H1 (cell line): Measurements from ENCODE around the gene PA2G4. TPM values are rescaled to one million over a fixed set of nuclear protein-coding genes. Genes with fewer than 3 reads are reported as not detected.

Source experiments
- CTCF ChIA-PET: fragments of 300-600 bp; sonication (Branson Sonifier 250); formaldehyde crosslinking; loops from one replicate; lab custom pipeline; 2021; ENCODE audit not compliant: partially characterized antibody; lab: Charles Lee
- POLR2A ChIA-PET: fragments of 300-600 bp; sonication (Branson Sonifier 250); formaldehyde crosslinking; loops from one replicate; lab custom pipeline; 2021; ENCODE audit warnings: inconsistent platforms; ENCODE audit not compliant: partially characterized antibody; lab: Charles Lee
- DNase-seq, 2 experiments: peaks; one replicate each; pipeline versions ENCODE4 v3.0.0 to v3.0.0-alpha.2; 2010 to 2022; ENCODE audit warnings: low spot score in 2 of 2, low read depth in 1 of 2, mixed read lengths in 1 of 2
- FAIRE-seq: peaks from 2 replicates; lab custom pipeline; 2011; peaks lifted over from hg19 to GRCh38; lab: Jason Lieb, UNC
- H2AFZ ChIP-seq: 2 replicates; pipeline ENCODE4 v1.8.1; 2012; ENCODE audit warnings: low read length, inconsistent platforms
- H2AK5ac ChIP-seq: 2 replicates; pipeline ENCODE4 v1.6.1; 2013; ENCODE audit warnings: low read depth, low read length
- H2BK120ac ChIP-seq: replicated peaks from 2 replicates; pipeline ENCODE3; 2013; ENCODE audit warnings: low read depth, low read length, inconsistent platforms
- H2BK12ac ChIP-seq: 2 replicates; pipeline ENCODE4 v1.6.1; 2013; ENCODE audit warnings: low read depth, low read length
- H2BK15ac ChIP-seq: 2 replicates; pipeline ENCODE4 v1.6.1; 2013; ENCODE audit warnings: low read length
- H2BK20ac ChIP-seq: 2 replicates; pipeline ENCODE4 v1.6.1; 2013; ENCODE audit warnings: low read length
- H2BK5ac ChIP-seq: 2 replicates; pipeline ENCODE4 v1.6.1; 2013; ENCODE audit warnings: low read depth, low read length
- H3K14ac ChIP-seq: 2 replicates; pipeline ENCODE4 v1.6.1; 2013; ENCODE audit warnings: inconsistent platforms; ENCODE audit not compliant: insufficient read length
- H3K18ac ChIP-seq: 2 replicates; pipeline ENCODE4 v1.6.1; 2013; ENCODE audit warnings: low read length; ENCODE audit errors: extremely low read depth
- H3K23ac ChIP-seq: 2 replicates; pipeline ENCODE4 v1.6.1; 2013; ENCODE audit warnings: inconsistent platforms; ENCODE audit not compliant: insufficient read length
- H3K23me2 ChIP-seq: 2 replicates; pipeline ENCODE4 v1.6.1; 2013; ENCODE audit warnings: low read depth, low read length
- H3K27ac ChIP-seq: 2 replicates; pipeline ENCODE4 v1.6.1; 2011; ENCODE audit warnings: low read depth, low read length, inconsistent platforms
- H3K27me3 ChIP-seq, 4 experiments: replicated peaks in 1 of 4; 1 replicate in 1 of 4; 2 replicates in 3 of 4; pipeline versions ENCODE4 v1.6.1 to v1.8.1; 2011 to 2013; ENCODE audit warnings: low read length in 3 of 4, mild to moderate bottlenecking in 3 of 4, inconsistent platforms in 2 of 4, mixed read lengths in 2 of 4, moderate library complexity in 1 of 4; ENCODE audit not compliant: control insufficient read depth in 3 of 4, insufficient read depth in 3 of 4; ENCODE audit errors: extremely low read depth in 1 of 4
- H3K36me3 ChIP-seq, 4 experiments: 2 replicates each; pipeline versions ENCODE4 v1.6.1 to v1.8.1; 2011 to 2013; ENCODE audit warnings: mild to moderate bottlenecking in 4 of 4, low read length in 3 of 4, moderate library complexity in 2 of 4, control low read depth in 1 of 4, inconsistent platforms in 1 of 4; ENCODE audit not compliant: insufficient read depth in 4 of 4, control insufficient read depth in 2 of 4
- H3K4ac ChIP-seq: replicated peaks from 2 replicates; pipeline ENCODE3; 2013; ENCODE audit warnings: low read length, low read depth, mixed read lengths, inconsistent platforms; ENCODE audit not compliant: insufficient read length
- H3K4me1 ChIP-seq, 4 experiments: replicated peaks in 1 of 4; 1 replicate in 1 of 4; 2 replicates in 3 of 4; pipeline versions ENCODE4 v1.6.1 to v1.8.1; 2011 to 2013; ENCODE audit warnings: low read length in 3 of 4, inconsistent platforms in 2 of 4, mixed read lengths in 1 of 4; ENCODE audit not compliant: insufficient read depth in 4 of 4, control insufficient read depth in 3 of 4
- H3K4me2 ChIP-seq, 2 experiments: 2 replicates each; pipeline versions ENCODE4 v1.6.1 to v1.8.1; 2011 to 2013; ENCODE audit warnings: low read depth in 2 of 2, low read length in 2 of 2, control low read depth in 1 of 2, inconsistent platforms in 1 of 2, mild to moderate bottlenecking in 1 of 2; ENCODE audit not compliant: insufficient read depth in 1 of 2
- H3K4me3 ChIP-seq, 4 experiments: fragments of 200-600, 300-600 bp in 1 of 4; sonication (generic), shearing (Covaris generic), sonication (Bioruptor Twin) in 1 of 4; 2 replicates each; pipeline versions ENCODE4 v1.5.1 to v1.8.1; 2011 to 2016; ENCODE audit warnings: low read length in 4 of 4, low read depth in 3 of 4, control low read depth in 2 of 4, inconsistent platforms in 2 of 4, mild to moderate bottlenecking in 2 of 4, mixed read lengths in 1 of 4, moderate library complexity in 1 of 4; ENCODE audit not compliant: insufficient read depth in 2 of 4; ENCODE audit errors: extremely low read depth in 1 of 4
- H3K56ac ChIP-seq: replicated peaks from 2 replicates; pipeline ENCODE3; 2013; ENCODE audit warnings: low read depth, mild to moderate bottlenecking, mixed read lengths, low read length, inconsistent platforms; ENCODE audit not compliant: insufficient read length
- H3K79me1 ChIP-seq: 2 replicates; pipeline ENCODE4 v1.6.1; 2013; ENCODE audit warnings: low read depth, low read length, control low read depth
- H3K79me2 ChIP-seq, 2 experiments: 2 replicates each; pipeline versions ENCODE4 v1.6.1 to v1.8.1; 2012 to 2013; ENCODE audit warnings: low read length in 2 of 2, mild to moderate bottlenecking in 2 of 2, inconsistent platforms in 1 of 2; ENCODE audit not compliant: insufficient read depth in 2 of 2, control insufficient read depth in 1 of 2
- H3K9ac ChIP-seq, 4 experiments: replicated peaks in 1 of 4; 1 replicate in 1 of 4; 2 replicates in 3 of 4; pipeline versions ENCODE4 v1.6.1 to v1.8.1; 2011 to 2013; ENCODE audit warnings: low read depth in 3 of 4, low read length in 3 of 4, control low read depth in 2 of 4, mild to moderate bottlenecking in 2 of 4, moderate library complexity in 2 of 4, inconsistent platforms in 1 of 4; ENCODE audit errors: extremely low read depth in 1 of 4
- H3K9me3 ChIP-seq, 2 experiments: 2 replicates each; pipeline versions ENCODE4 v1.6.1 to v1.8.1; 2012 to 2013; ENCODE audit warnings: mild to moderate bottlenecking in 2 of 2, moderate library complexity in 2 of 2, control low read depth in 1 of 2, inconsistent platforms in 1 of 2, low read depth in 1 of 2, low read length in 1 of 2, mixed read lengths in 1 of 2; ENCODE audit not compliant: insufficient read depth in 2 of 2
- H4K20me1 ChIP-seq, 2 experiments: replicated peaks in 1 of 2; 2 replicates each; pipeline versions ENCODE3 to v1.8.1; 2011 to 2013; ENCODE audit warnings: inconsistent platforms in 2 of 2, low read length in 2 of 2, mild to moderate bottlenecking in 1 of 2; ENCODE audit not compliant: insufficient read depth in 2 of 2, control insufficient read depth in 1 of 2
- H4K5ac ChIP-seq: 2 replicates; pipeline ENCODE4 v1.6.1; 2013; ENCODE audit warnings: low read length, low read depth, mixed read lengths, inconsistent platforms; ENCODE audit not compliant: insufficient read length
- H4K8ac ChIP-seq: 2 replicates; pipeline ENCODE4 v1.8.0; 2013; ENCODE audit warnings: mild to moderate bottlenecking, moderate library complexity, low read length, inconsistent platforms; ENCODE audit not compliant: insufficient read depth; ENCODE audit errors: extremely low read depth
- H4K91ac ChIP-seq: replicated peaks from 2 replicates; pipeline ENCODE3; 2013; ENCODE audit warnings: low read length, mixed read lengths, inconsistent platforms; ENCODE audit not compliant: insufficient read length
- ASH2L ChIP-seq: fragments of 200-600, 300-600 bp; sonication (generic); IDR thresholded peaks from one replicate; pipeline ENCODE4 v1.7.1; 2017; ENCODE audit warnings: low read length
- CBX5 ChIP-seq: fragments of 300-800, 300-1000 bp; sonication (generic); IDR thresholded peaks from 2 replicates; pipeline ENCODE4 v1.7.1; 2016; ENCODE audit warnings: antibody characterized with exemption, low read length, low read depth
- CEBPB ChIP-seq: IDR thresholded peaks from 2 replicates; pipeline ENCODE4 v1.6.1; 2012; ENCODE audit warnings: low read depth, low read length
- CHD2 ChIP-seq: IDR thresholded peaks from 2 replicates; pipeline ENCODE4 v1.6.1; 2012; ENCODE audit warnings: low read length, improper control_type of control experiment
- EGR1 ChIP-seq: IDR thresholded peaks from 2 replicates; pipeline ENCODE4 v1.6.1; 2011; ENCODE audit warnings: low read depth, low read length, borderline replicate concordance
- KDM1A ChIP-seq: fragments of 200-600, 300-600 bp; sonication (generic); IDR thresholded peaks from 2 replicates; pipeline ENCODE4 v1.7.1; 2016; ENCODE audit warnings: mild to moderate bottlenecking, low read length, borderline replicate concordance
- NANOG ChIP-seq: IDR thresholded peaks from 2 replicates; pipeline ENCODE4 v1.6.1; 2011; ENCODE audit warnings: low read length, low read depth, mild to moderate bottlenecking, inconsistent platforms; ENCODE audit not compliant: insufficient read depth, poor library complexity, severe bottlenecking
- NRF1 ChIP-seq: IDR thresholded peaks from 2 replicates; pipeline ENCODE4 v1.6.1; 2011; ENCODE audit warnings: mild to moderate bottlenecking, low read depth, low read length, improper control_type of control experiment
- PHF8 ChIP-seq: fragments of 200-600 bp; sonication (generic); conservative IDR thresholded peaks from 2 replicates; pipeline ENCODE4 v1.7.1; 2012; ENCODE audit warnings: low read depth, mild to moderate bottlenecking, inconsistent platforms, low read length, moderate library complexity
- RNF2 ChIP-seq: fragments of 200-900, 300-1000 bp; sonication (generic); IDR thresholded peaks from 2 replicates; pipeline ENCODE4 v1.7.1; 2016; ENCODE audit warnings: borderline replicate concordance, low read depth, mild to moderate bottlenecking, antibody characterized with exemption, low read length; ENCODE audit not compliant: poor library complexity, severe bottlenecking; ENCODE audit errors: missing control alignments
- SIN3A ChIP-seq, 2 experiments: IDR thresholded peaks in 1 of 2; conservative IDR thresholded peaks in 1 of 2; 2 replicates each; pipeline ENCODE4 v1.6.1; 2011 to 2012; ENCODE audit warnings: low read length in 2 of 2, improper control_type of control experiment in 1 of 2, low read depth in 1 of 2, mild to moderate bottlenecking in 1 of 2
- TCF12 ChIP-seq: IDR thresholded peaks from 2 replicates; pipeline ENCODE4 v1.6.1; 2011; ENCODE audit warnings: low read depth, mild to moderate bottlenecking, low read length
- WGBS, 2 experiments: shearing (Covaris generic) in 1 of 2; methylation state at CpG; one replicate each; pipeline versions ENCODE4 v1.1.6 to v1.1.7; 2013 to 2015; ENCODE audit warnings: low lambda C conversion rate in 2 of 2, mixed read lengths in 2 of 2, inconsistent platforms in 1 of 2, low coverage in 1 of 2, missing lambda C conversion rate in 1 of 2; ENCODE audit not compliant: insufficient replicate concordance in 2 of 2, insufficient coverage in 1 of 2, insufficient read length in 1 of 2; ENCODE audit errors: extremely low coverage in 1 of 2, missing lambda C conversion rate in 1 of 2; 5-methylcytosine and 5-hydroxymethylcytosine counted together
- polyA plus RNA-seq, 7 experiments: library from polyadenylated mRNA; depleted of rRNA in 3 of 7; stranded (reverse) in 5 of 7; unstranded in 2 of 7; fragments of >200 nt in 5 of 7; fragments of 200-250 nt in 2 of 7; gene quantifications; 1 replicate in 5 of 7; 2 replicates in 1 of 7; 4 replicates in 1 of 7; pipeline versions ENCODE4 v1.2.1 to v1.2.3, GENCODE V29; 2011 to 2013; ENCODE audit warnings: missing spikeins in 2 of 7, mixed read lengths in 2 of 7
- total RNA-seq: library from RNA; stranded (reverse); fragmentation: NEBNext Ultra II Directional; extraction: Animal tissue kit (Norgen Biotek cat#: 25700); gene quantifications from 2 replicates; pipeline ENCODE4 v1.2.1, GENCODE V29; 2021
- TF ChIP-seq, protein P1 (sequence below): IDR thresholded peaks from 2 replicates; pipeline ENCODE4 v1.6.1; 2012; ENCODE audit warnings: inconsistent platforms

Gene PA2G4
- total and polyA plus RNA-seq, 2 of the 8 experiments (the other 6 are each of a cell fraction or from before 2014, with no cell fraction given): 159 to 242 TPM

DNA sequence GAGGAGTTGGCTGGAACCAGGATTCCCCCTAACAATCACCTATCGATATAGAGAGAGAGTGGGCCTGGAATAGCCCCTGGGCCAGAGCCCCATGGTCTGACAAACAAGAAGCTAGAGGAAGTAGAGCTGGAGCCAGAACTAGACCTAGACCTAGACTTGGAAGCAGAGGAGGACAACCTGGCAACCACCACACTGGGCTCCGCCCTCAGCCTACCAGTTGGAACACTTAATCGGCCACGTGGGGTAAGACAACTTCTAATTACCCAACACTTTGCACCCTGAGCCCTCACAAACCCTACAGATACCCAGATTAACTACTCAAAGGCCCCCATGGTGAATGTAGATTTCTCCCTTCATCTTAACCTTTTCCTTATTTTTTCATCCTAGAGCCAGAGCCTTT, 4.6 kb upstream of the PA2G4 start:
- ChIA-PET CTCF (interaction anchor here (1.0 kb wide), 2 partner anchors 11 to 19 kb away, joined by 3 to 5 read pairs; no protein-coding TSS in a partner anchor), POLR2A (interaction anchor here (0.9 to 1.5 kb wide), 6 partner anchors 18 to 88 kb away, joined by 3 read pairs; partner anchors contain the start of genes MYL6 and ZC3H10)
- Histone ChIP-seq H4K8ac (no peak overlapping the region; the same call in 1 of the 2 replicates), H3K27ac (no peak overlapping the region), H4K20me1 (peaks cover 0 to 1% of the 10 kb centered on the region in 2 experiments), H2BK12ac (no peak overlapping the region), H3K4me2 (no peak overlapping the region), H3K9me3 (no peaks in the 10 kb centered on the region), H3K18ac (no peak overlapping the region), H2BK120ac (no peak overlapping the region), H4K5ac (no peak overlapping the region), H3K4me3 (no peak overlapping the region), H3K79me2 (peaks cover 2 to 4% of the 10 kb centered on the region in 2 experiments; a peak in 3 of 4 replicates), H3K36me3 (peaks cover 23 to 67% (median 57%) of the 10 kb centered on the region in 4 experiments), H3K27me3 (no peaks in the 10 kb centered on the region), H4K91ac (no peak overlapping the region), H3K79me1 (no peaks in the 10 kb centered on the region), H2AK5ac (no peak overlapping the region), H3K56ac (no peak overlapping the region), H3K23me2 (no peaks in the 10 kb centered on the region; the same call in 1 of the 2 replicates), H3K4me1 (no peaks in the 10 kb centered on the region), H2BK15ac (no peak overlapping the region), H2BK20ac (no peak overlapping the region), H3K23ac (no peak overlapping the region), H3K9ac (no peak overlapping the region), H2BK5ac (no peak overlapping the region), H2AFZ (no peak overlapping the region), H3K4ac (no peak overlapping the region), H3K14ac (no peak overlapping the region)
- TF ChIP-seq CHD2: no peak
- TF ChIP-seq TCF12: no peak
- TF ChIP-seq, protein P1, sequence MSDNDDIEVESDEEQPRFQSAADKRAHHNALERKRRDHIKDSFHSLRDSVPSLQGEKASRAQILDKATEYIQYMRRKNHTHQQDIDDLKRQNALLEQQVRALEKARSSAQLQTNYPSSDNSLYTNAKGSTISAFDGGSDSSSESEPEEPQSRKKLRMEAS: no peak
- TF ChIP-seq RNF2: no peak
- TF ChIP-seq PHF8: no peak
- TF ChIP-seq NANOG: no peak
- no peak for TF ChIP-seq SIN3A (conservative IDR thresholded peaks at IDR 0.05 in 1 of 2, IDR thresholded peaks at IDR 0.05 in 1 of 2; ENCODE audit: low read depth in 1 of 2, low read length in 2 of 2)
- TF ChIP-seq CBX5: no peak
- no peak for TF ChIP-seq CEBPB
- no peak for TF ChIP-seq NRF1
- no peak for TF ChIP-seq ASH2L
- no peak for TF ChIP-seq KDM1A
- no peak for TF ChIP-seq EGR1
- FAIRE-seq: no peak
- 91% methylated on average over 4 of the region's 4 CpGs; no CpG with 5 or more reads in 1 of the 2 experiments for WGBS, 2 experiments
- no peak for DNase-seq
